NCI-H1105 treated with DMSO at 0.1 percent for 48 hours (cell line): ENCODE results near the gene SH3TC1.

Experiments used
- DNase-seq: peaks from one replicate; lab custom pipeline; 2025; lab: John Stamatoyannopoulos, UW

Gene SH3TC1

GRCh38 chr4:8199594-8200301 lies 658 bp downstream of the SH3TC1 start:
- DNase-seq: no peak

GRCh38 chr4:8200302-8200975 lies 1.3 kb downstream of the SH3TC1 start:
- no peak for DNase-seq

- no peak for DNase-seq
These were observed 2.3 kb downstream of the SH3TC1 start for GRCh38 chr4:8201321-8201781.

GRCh38 chr4:8202108-8203051 lies 3.3 kb downstream of the SH3TC1 start:
- no peak for DNase-seq

GRCh38 chr4:8203052-8203401 lies 3.9 kb downstream of the SH3TC1 start:
- DNase-seq: no peak

- no peak for DNase-seq
These were observed 4.7 kb downstream of the SH3TC1 start for GRCh38 chr4:8203817-8204216.

GRCh38 chr4:8204576-8205227 lies 5.6 kb downstream of the SH3TC1 start:
- DNase-seq: no peak

GRCh38 chr4:8205241-8205707 lies 6.2 kb downstream of the SH3TC1 start:
- DNase-seq: no peak

GRCh38 chr4:8205749-8206611 lies 6.9 kb downstream of the SH3TC1 start:
- peak; percentile 83 for DNase-seq

GRCh38 chr4:8207314-8207713 lies 8.2 kb downstream of the SH3TC1 start:
- no peak for DNase-seq

GRCh38 chr4:8208565-8208964 lies 9.5 kb downstream of the SH3TC1 start:
- DNase-seq: no peak

- no peak for DNase-seq
These were observed 10.2 kb downstream of the SH3TC1 start for GRCh38 chr4:8209181-8209874.

- DNase-seq: no peak
These were observed 10.9 kb downstream of the SH3TC1 start for GRCh38 chr4:8210010-8210409.

- no peak for DNase-seq
These were observed 11.5 kb downstream of the SH3TC1 start for GRCh38 chr4:8210616-8211015.

GRCh38 chr4:8211251-8211650 lies 12.2 kb downstream of the SH3TC1 start:
- DNase-seq: no peak

- DNase-seq: no peak
These were observed 12.9 kb downstream of the SH3TC1 start for GRCh38 chr4:8211737-8212581.

GRCh38 chr4:8212622-8213021 lies 13.5 kb downstream of the SH3TC1 start:
- no peak for DNase-seq

- no peak for DNase-seq
These were observed 14.0 kb downstream of the SH3TC1 start for GRCh38 chr4:8213121-8213520.

- DNase-seq: no peak
These were observed 15.0 kb downstream of the SH3TC1 start for GRCh38 chr4:8214136-8214535.
